GM23338 (cell line): ENCODE results near the gene TMEM238. TPM values are rescaled to one million over a fixed set of nuclear protein-coding genes. Genes with fewer than 3 reads are reported as not detected.

Source experiments
- ATAC-seq: fragments of 200-7000 bp; cut with Tn5 transposase; 3 replicates; pipeline ENCODE4 v1.9.1; 2020
- DNase-seq: peaks from one replicate; pipeline ENCODE4 v3.0.0-alpha.2; 2015; ENCODE audit warnings: low spot score
- H2AFZ ChIP-seq: fragments of 200-600 bp; sonication (generic); 2 replicates; pipeline ENCODE4 v1.8.0; 2016; ENCODE audit warnings: antibody characterized with exemption, mild to moderate bottlenecking, moderate library complexity
- H3F3A ChIP-seq: fragments of 200-600 bp; sonication (generic); replicated peaks from 2 replicates; pipeline ENCODE4 v1.8.0; 2017; ENCODE audit warnings: antibody characterized with exemption, mixed run types, low read depth
- H3K27ac ChIP-seq: fragments of 200-600 bp; sonication (generic); 2 replicates; pipeline ENCODE4 v1.6.1; 2016; ENCODE audit warnings: low read depth
- H3K27me3 ChIP-seq: fragments of 200-600 bp; sonication (generic); 2 replicates; pipeline ENCODE4 v1.8.0; 2016; ENCODE audit warnings: mild to moderate bottlenecking, mixed run types, moderate library complexity; ENCODE audit not compliant: insufficient read depth
- H3K36me3 ChIP-seq: fragments of 200-600 bp; sonication (generic); 2 replicates; pipeline ENCODE4 v1.8.0; 2016; ENCODE audit warnings: mild to moderate bottlenecking; ENCODE audit not compliant: insufficient read depth
- H3K4me1 ChIP-seq: fragments of 200-600 bp; sonication (generic); 2 replicates; pipeline ENCODE4 v1.8.0; 2016; ENCODE audit warnings: mild to moderate bottlenecking, moderate library complexity; ENCODE audit not compliant: insufficient read depth
- H3K4me2 ChIP-seq: fragments of 200-600 bp; sonication (generic); 2 replicates; pipeline ENCODE4 v1.7.1; 2017; ENCODE audit warnings: mixed run types
- H3K4me3 ChIP-seq: fragments of 200-600 bp; sonication (generic); 2 replicates; pipeline ENCODE4 v1.6.1; 2016; ENCODE audit warnings: mixed run types
- H3K79me2 ChIP-seq: fragments of 200-600 bp; sonication (generic); replicated peaks from 2 replicates; pipeline ENCODE4 v1.8.0; 2017; ENCODE audit warnings: mild to moderate bottlenecking; ENCODE audit not compliant: insufficient read depth
- H3K9me2 ChIP-seq: fragments of 200-600 bp; sonication (generic); 2 replicates; pipeline ENCODE4 v1.8.0; 2017; ENCODE audit not compliant: insufficient read depth
- H4K20me1 ChIP-seq: fragments of 200-600 bp; sonication (generic); replicated peaks from 2 replicates; pipeline ENCODE4 v1.8.0; 2017; ENCODE audit warnings: mild to moderate bottlenecking; ENCODE audit not compliant: insufficient read depth
- H3K27ac Mint-ChIP-seq: 2 replicates; pipeline ENCODE4 v1.8.0; 2020; ENCODE audit warnings: inconsistent platforms, mild to moderate bottlenecking, moderate library complexity, mixed read lengths
- H3K27me3 Mint-ChIP-seq: 3 replicates; pipeline ENCODE4 v1.8.0; 2022; ENCODE audit warnings: low read depth, mild to moderate bottlenecking, moderate library complexity, mixed read lengths, inconsistent platforms; ENCODE audit not compliant: insufficient read depth, poor library complexity
- H3K36me3 Mint-ChIP-seq: 3 replicates; pipeline ENCODE4 v1.8.0; 2021; ENCODE audit warnings: low read depth, mild to moderate bottlenecking, inconsistent platforms, moderate library complexity, mixed read lengths
- H3K4me1 Mint-ChIP-seq: 3 replicates; pipeline ENCODE4 v1.8.0; 2020; ENCODE audit warnings: mild to moderate bottlenecking, inconsistent platforms, mixed read lengths
- H3K4me3 Mint-ChIP-seq: 3 replicates; pipeline ENCODE4 v1.8.0; 2021; ENCODE audit warnings: moderate library complexity, mild to moderate bottlenecking, inconsistent platforms, mixed read lengths
- H3K9me3 Mint-ChIP-seq: 3 replicates; pipeline ENCODE4 v1.8.0; 2020; ENCODE audit warnings: moderate library complexity, mild to moderate bottlenecking, inconsistent platforms, mixed read lengths
- CREB1 ChIP-seq: fragments of 250-450 bp; sonication (Bioruptor Pico); IDR thresholded peaks from 2 replicates; pipeline ENCODE4 v1.5.0; 2020; ENCODE audit warnings: low read depth, mild to moderate bottlenecking, moderate library complexity
- CTCF ChIP-seq, 2 experiments: fragments of 200-600 bp in 1 of 2; sonication (generic) in 1 of 2; conservative IDR thresholded peaks; 2 replicates each; pipeline versions ENCODE4 v1.5.1 to v1.6.1; 2016 to 2017; ENCODE audit warnings: antibody characterized with exemption in 2 of 2, low read depth in 2 of 2, mild to moderate bottlenecking in 2 of 2, moderate library complexity in 1 of 2
- EZH2 ChIP-seq: fragments of 200-600 bp; sonication (generic); IDR thresholded peaks from one replicate; pipeline ENCODE4 v1.8.0; 2017; ENCODE audit warnings: antibody characterized with exemption, mild to moderate bottlenecking, low read depth; ENCODE audit not compliant: unreplicated experiment
- EZH2phosphoT487 ChIP-seq: fragments of 200-600 bp; sonication (generic); IDR thresholded peaks from one replicate; pipeline ENCODE4 v1.8.1; 2018; ENCODE audit warnings: antibody characterized with exemption; ENCODE audit not compliant: unreplicated experiment
- NANOG ChIP-seq: IDR thresholded peaks from 2 replicates; pipeline ENCODE4 v1.6.1; 2016; ENCODE audit warnings: antibody characterized with exemption, borderline replicate concordance
- POLR2AphosphoS5 ChIP-seq: IDR thresholded peaks from 2 replicates; pipeline ENCODE4 v1.6.1; 2016; ENCODE audit warnings: antibody characterized with exemption, low read depth
- REST ChIP-seq: IDR thresholded peaks from one replicate; pipeline ENCODE4 v1.6.1; 2018; ENCODE audit warnings: antibody characterized with exemption; ENCODE audit not compliant: unreplicated experiment
- STAT1 ChIP-seq: IDR thresholded peaks from one replicate; pipeline ENCODE4 v1.6.1; 2016; ENCODE audit warnings: antibody characterized with exemption; ENCODE audit not compliant: unreplicated experiment
- ZNF114 ChIP-seq: fragments of 250-450 bp; sonication (Bioruptor Pico); IDR thresholded peaks from 2 replicates; pipeline ENCODE4 v1.5.0; 2020; ENCODE audit warnings: mild to moderate bottlenecking, moderate library complexity
- ZNF331 ChIP-seq: fragments of 250-450 bp; sonication (Bioruptor Pico); IDR thresholded peaks from 2 replicates; pipeline ENCODE4 v1.5.0; 2020; ENCODE audit warnings: low read depth, mild to moderate bottlenecking, moderate library complexity
- polyA plus RNA-seq: library from polyadenylated mRNA; unstranded; fragments of >200 nt; fragmentation: Nextera tagmentation; extraction: Ambion mirVana; gene quantifications from 2 replicates; pipeline ENCODE4 v1.2.1, GENCODE V29; 2016
- total RNA-seq: library from RNA; depleted of rRNA; stranded (reverse); fragments of >200 nt; shearing (Covaris generic); gene quantifications from 2 replicates; pipeline ENCODE4 v1.2.3, GENCODE V29; 2014
- TF ChIP-seq, protein P1 (sequence below): fragments of 250-450 bp; sonication (Bioruptor Pico); IDR thresholded peaks from 2 replicates; pipeline ENCODE4 v1.5.0; 2020; ENCODE audit warnings: mild to moderate bottlenecking, moderate library complexity

The TMEM238 gene
- total and polyA plus RNA-seq, 2 experiments from 2014 or later, result 0.55 to 7.5 TPM

DNA sequence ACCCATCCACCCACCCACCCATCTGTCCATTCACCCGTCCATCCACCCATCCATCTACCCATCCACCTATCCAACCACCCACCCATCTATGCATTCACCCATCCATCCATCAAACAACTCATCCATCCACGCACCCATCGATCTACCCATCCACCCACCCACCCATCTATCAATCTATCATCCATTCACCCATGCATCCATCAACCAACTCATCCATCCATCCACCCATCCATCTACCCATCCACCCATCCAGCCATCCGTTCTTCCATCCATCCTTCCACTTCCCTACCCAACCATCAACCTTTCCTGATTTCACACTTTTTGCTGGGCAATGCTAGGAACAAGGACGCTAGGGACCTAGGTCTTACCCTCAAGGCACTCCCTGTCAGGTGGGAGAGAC is 2.1 kb downstream of the TMEM238 start:
- no peak for TF ChIP-seq EZH2phosphoT487
- TF ChIP-seq ZNF331 (CRISPR knock-in tag), result no peak
- TF ChIP-seq POLR2AphosphoS5, result no peak
- TF ChIP-seq ZNF114 (CRISPR knock-in tag), result no peak
- no peak overlapping the region for H2AFZ ChIP-seq
- no peak overlapping the region for H3K27ac Mint-ChIP-seq
- no peaks in the 10 kb centered on the region for H3K9me2 ChIP-seq
- H3K79me2 ChIP-seq, result peaks cover 17% of the 10 kb centered on the region
- peaks cover 5% of the 10 kb centered on the region; the same call in 2 of the 3 replicates for H3K9me3 Mint-ChIP-seq
- H3K4me2 ChIP-seq, result no peak overlapping the region
- no peak for ATAC-seq
- no peak for DNase-seq
- no peak overlapping the region for H3K27ac ChIP-seq
- peaks cover 30% of the 10 kb centered on the region for H3K4me1 ChIP-seq
- peaks cover 22% of the 10 kb centered on the region for H3F3A ChIP-seq
- H3K4me3 Mint-ChIP-seq, result peak overlapping the region; percentile 40; the same call in 1 of the 3 replicates
- H3K36me3 ChIP-seq, result peaks cover 4% of the 10 kb centered on the region; the same call in 1 of the 2 replicates
- H3K4me3 ChIP-seq, result no peak overlapping the region
- peaks cover 17% of the 10 kb centered on the region for H3K36me3 Mint-ChIP-seq
- peaks cover 16% of the 10 kb centered on the region for H4K20me1 ChIP-seq
- H3K27me3 ChIP-seq, result peaks cover 33% of the 10 kb centered on the region
- peaks cover 46% of the 10 kb centered on the region for H3K27me3 Mint-ChIP-seq
- H3K4me1 Mint-ChIP-seq, result peaks cover 33% of the 10 kb centered on the region

GRCh38 chr19:55379174-55379573 is 4.9 kb downstream of the TMEM238 start:
- Mint-ChIP-seq H3K27ac (no peak overlapping the region), H3K36me3 (peaks cover 3% of the 10 kb centered on the region; the same call in 1 of the 3 replicates), H3K27me3 (peaks cover 37% of the 10 kb centered on the region), H3K4me1 (peaks cover 40% of the 10 kb centered on the region), H3K4me3 (no peak overlapping the region), H3K9me3 (peaks cover 5% of the 10 kb centered on the region; the same call in 2 of the 3 replicates)
- peaks cover 6% of the 10 kb centered on the region for H4K20me1 ChIP-seq
- DNase-seq (no peak), ATAC-seq (no peak)
- H3K4me2 ChIP-seq, result no peak overlapping the region
- no peaks in the 10 kb centered on the region for H3K36me3 ChIP-seq
- 0 out of 2 replicates have a peak, but pooled peaks cover 11% of the 10 kb centered on the region for H3F3A ChIP-seq
- no peak overlapping the region for H3K27ac ChIP-seq
- H3K9me2 ChIP-seq, result no peaks in the 10 kb centered on the region
- H2AFZ ChIP-seq, result no peak overlapping the region
- peaks cover 44% of the 10 kb centered on the region for H3K4me1 ChIP-seq
- peaks cover 43% of the 10 kb centered on the region for H3K27me3 ChIP-seq
- H3K4me3 ChIP-seq, result no peak overlapping the region
- H3K79me2 ChIP-seq, result 0 out of 2 replicates have a peak, but pooled peaks cover 5% of the 10 kb centered on the region
- no peak for TF ChIP-seq STAT1
- TF ChIP-seq, protein P1, sequence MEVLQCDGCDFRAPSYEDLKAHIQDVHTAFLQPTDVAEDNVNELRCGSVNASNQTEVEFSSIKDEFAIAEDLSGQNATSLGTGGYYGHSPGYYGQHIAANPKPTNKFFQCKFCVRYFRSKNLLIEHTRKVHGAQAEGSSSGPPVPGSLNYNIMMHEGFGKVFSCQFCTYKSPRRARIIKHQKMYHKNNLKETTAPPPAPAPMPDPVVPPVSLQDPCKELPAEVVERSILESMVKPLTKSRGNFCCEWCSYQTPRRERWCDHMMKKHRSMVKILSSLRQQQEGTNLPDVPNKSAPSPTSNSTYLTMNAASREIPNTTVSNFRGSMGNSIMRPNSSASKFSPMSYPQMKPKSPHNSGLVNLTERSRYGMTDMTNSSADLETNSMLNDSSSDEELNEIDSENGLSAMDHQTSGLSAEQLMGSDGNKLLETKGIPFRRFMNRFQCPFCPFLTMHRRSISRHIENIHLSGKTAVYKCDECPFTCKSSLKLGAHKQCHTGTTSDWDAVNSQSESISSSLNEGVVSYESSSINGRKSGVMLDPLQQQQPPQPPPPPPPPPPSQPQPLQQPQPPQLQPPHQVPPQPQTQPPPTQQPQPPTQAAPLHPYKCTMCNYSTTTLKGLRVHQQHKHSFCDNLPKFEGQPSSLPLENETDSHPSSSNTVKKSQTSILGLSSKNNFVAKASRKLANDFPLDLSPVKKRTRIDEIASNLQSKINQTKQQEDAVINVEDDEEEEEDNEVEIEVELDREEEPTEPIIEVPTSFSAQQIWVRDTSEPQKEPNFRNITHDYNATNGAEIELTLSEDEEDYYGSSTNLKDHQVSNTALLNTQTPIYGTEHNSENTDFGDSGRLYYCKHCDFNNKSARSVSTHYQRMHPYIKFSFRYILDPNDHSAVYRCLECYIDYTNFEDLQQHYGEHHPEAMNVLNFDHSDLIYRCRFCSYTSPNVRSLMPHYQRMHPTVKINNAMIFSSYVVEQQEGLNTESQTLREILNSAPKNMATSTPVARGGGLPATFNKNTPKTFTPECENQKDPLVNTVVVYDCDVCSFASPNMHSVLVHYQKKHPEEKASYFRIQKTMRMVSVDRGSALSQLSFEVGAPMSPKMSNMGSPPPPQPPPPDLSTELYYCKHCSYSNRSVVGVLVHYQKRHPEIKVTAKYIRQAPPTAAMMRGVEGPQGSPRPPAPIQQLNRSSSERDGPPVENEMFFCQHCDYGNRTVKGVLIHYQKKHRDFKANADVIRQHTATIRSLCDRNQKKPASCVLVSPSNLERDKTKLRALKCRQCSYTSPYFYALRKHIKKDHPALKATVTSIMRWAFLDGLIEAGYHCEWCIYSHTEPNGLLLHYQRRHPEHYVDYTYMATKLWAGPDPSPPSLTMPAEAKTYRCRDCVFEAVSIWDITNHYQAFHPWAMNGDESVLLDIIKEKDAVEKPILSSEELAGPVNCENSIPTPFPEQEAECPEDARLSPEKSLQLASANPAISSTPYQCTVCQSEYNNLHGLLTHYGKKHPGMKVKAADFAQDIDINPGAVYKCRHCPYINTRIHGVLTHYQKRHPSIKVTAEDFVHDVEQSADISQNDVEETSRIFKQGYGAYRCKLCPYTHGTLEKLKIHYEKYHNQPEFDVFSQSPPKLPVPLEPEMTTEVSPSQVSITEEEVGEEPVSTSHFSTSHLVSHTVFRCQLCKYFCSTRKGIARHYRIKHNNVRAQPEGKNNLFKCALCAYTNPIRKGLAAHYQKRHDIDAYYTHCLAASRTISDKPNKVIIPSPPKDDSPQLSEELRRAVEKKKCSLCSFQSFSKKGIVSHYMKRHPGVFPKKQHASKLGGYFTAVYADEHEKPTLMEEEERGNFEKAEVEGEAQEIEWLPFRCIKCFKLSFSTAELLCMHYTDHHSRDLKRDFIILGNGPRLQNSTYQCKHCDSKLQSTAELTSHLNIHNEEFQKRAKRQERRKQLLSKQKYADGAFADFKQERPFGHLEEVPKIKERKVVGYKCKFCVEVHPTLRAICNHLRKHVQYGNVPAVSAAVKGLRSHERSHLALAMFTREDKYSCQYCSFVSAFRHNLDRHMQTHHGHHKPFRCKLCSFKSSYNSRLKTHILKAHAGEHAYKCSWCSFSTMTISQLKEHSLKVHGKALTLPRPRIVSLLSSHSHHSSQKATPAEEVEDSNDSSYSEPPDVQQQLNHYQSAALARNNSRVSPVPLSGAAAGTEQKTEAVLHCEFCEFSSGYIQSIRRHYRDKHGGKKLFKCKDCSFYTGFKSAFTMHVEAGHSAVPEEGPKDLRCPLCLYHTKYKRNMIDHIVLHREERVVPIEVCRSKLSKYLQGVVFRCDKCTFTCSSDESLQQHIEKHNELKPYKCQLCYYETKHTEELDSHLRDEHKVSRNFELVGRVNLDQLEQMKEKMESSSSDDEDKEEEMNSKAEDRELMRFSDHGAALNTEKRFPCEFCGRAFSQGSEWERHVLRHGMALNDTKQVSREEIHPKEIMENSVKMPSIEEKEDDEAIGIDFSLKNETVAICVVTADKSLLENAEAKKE (CRISPR knock-in tag), result no peak
- no peak for TF ChIP-seq CREB1 (CRISPR knock-in tag)
- TF ChIP-seq EZH2, result no peak
- TF ChIP-seq NANOG, result no peak
- TF ChIP-seq REST, result no peak
- no peak for TF ChIP-seq POLR2AphosphoS5
- TF ChIP-seq CTCF (conservative IDR thresholded peaks at IDR 0.05; ENCODE audit: low read depth in 2 of 2), result no peak
